ENCODE data around the gene IGF2R.

The IGF2R gene

GRCh38 chr6:160058603-160059215 is 89.8 kb downstream of the IGF2R start:
- no peak for FAIRE-seq
- TF ChIP-seq POLR2A (IDR thresholded peaks at IDR 0.05; ENCODE audit: low read depth, low read length), result no peak
- no peak for TF ChIP-seq POLR2AphosphoS5 (IDR thresholded peaks at IDR 0.05; ENCODE audit: low read depth, low read length)

GRCh38 chr6:160060221-160060620 is 91.3 kb downstream of the IGF2R start:
- FAIRE-seq, result no peak
- DNase-seq (ENCODE audit: insufficient read length), result no peak
- TF ChIP-seq POLR2A (IDR thresholded peaks at IDR 0.05; ENCODE audit: low read depth, low read length) (no peak), TAF1 (IDR thresholded peaks at IDR 0.05; ENCODE audit: borderline replicate concordance, low read depth, low read length) (no peak), POLR2AphosphoS5 (IDR thresholded peaks at IDR 0.05; ENCODE audit: low read depth, low read length) (no peak)

More at GRCh38 chr6:160058603-160059215, 89.8 kb downstream of the IGF2R start:
- DNase-seq (ENCODE audit: insufficient read length), result no peak

GRCh38 chr6:160060920-160061447 is 92.1 kb downstream of the IGF2R start:
- no peak for TF ChIP-seq POLR2AphosphoS5 (IDR thresholded peaks at IDR 0.05; ENCODE audit: low read depth, low read length)
- no peak for DNase-seq (ENCODE audit: insufficient read length)

DNA sequence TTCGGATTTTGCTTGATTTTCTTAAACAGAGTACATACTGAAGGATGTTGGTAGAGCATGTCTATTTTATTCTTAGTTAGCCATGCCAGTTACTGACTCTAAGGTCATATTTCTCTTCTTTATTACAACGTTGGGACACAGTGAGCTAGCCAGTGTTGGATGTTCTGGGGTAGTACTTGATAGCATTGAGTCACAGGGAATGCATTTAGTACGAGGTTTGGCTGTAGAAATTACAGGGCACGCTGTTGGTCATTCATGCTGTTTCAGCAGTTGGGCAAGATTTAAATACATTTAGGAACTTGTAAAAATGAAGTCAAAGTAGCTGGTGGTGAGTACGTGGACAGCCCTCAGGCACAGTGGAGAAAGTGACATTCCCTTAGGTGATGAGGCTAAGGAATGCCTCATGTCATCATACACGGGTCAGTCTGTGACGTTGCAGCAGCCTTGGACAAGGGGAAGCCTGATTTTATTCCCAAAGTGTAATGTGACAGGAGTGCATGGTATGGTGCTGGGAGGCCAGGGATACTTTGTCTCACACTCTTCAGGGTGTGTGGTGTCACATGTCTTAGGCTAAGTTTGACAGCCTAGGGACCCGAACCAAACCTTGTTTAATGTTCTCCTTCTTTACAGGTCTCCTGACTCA is 95.0 kb downstream of the IGF2R start:
- TF ChIP-seq POLR2AphosphoS5 (IDR thresholded peaks at IDR 0.05; ENCODE audit: low read depth, low read length) (no peak), POLR2A (IDR thresholded peaks at IDR 0.05; ENCODE audit: low read depth, low read length) (no peak)
- DNase-seq (ENCODE audit: insufficient read length) (no peak), FAIRE-seq (no peak)

More at GRCh38 chr6:160060920-160061447, 92.1 kb downstream of the IGF2R start:
- no peak for FAIRE-seq

DNA sequence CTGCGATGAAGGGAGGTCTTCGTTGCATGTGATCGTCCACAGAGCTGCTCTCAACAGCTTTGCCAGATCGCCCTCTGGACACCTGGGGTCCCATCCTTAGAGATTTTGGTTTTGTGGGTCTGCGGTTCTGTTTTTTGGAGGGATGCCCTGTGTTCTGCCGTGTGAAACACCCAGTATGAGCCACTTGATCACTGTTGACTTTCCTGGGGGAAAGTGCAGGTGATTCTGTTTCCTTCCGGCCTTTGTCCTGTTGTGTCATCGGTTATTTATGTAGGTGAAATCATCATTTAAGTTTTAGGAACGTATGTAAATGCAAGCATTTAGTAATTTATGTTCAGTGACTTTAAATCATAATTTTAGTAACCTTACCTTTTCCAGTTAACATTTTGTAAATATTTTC is 96.3 kb downstream of the IGF2R start:
- DNase-seq (ENCODE audit: insufficient read length) (no peak), FAIRE-seq (no peak)
- no peak for TF ChIP-seq POLR2A (IDR thresholded peaks at IDR 0.05; ENCODE audit: low read depth, low read length)
- TF ChIP-seq TAF1 (IDR thresholded peaks at IDR 0.05; ENCODE audit: borderline replicate concordance, low read depth, low read length), result no peak
- no peak for TF ChIP-seq POLR2AphosphoS5 (IDR thresholded peaks at IDR 0.05; ENCODE audit: low read depth, low read length)

GRCh38 chr6:160067564-160067963 is 98.7 kb downstream of the IGF2R start:
- TF ChIP-seq TAF1 (IDR thresholded peaks at IDR 0.05; ENCODE audit: borderline replicate concordance, low read depth, low read length) (no peak), POLR2A (IDR thresholded peaks at IDR 0.05; ENCODE audit: low read depth, low read length) (no peak), POLR2AphosphoS5 (IDR thresholded peaks at IDR 0.05; ENCODE audit: low read depth, low read length) (no peak)
- FAIRE-seq, result no peak
- no peak for DNase-seq (ENCODE audit: insufficient read length)

GRCh38 chr6:160068346-160068745 is 99.5 kb downstream of the IGF2R start:
- FAIRE-seq, result peak; percentile 67
- DNase-seq (ENCODE audit: insufficient read length), result no peak
- no peak for TF ChIP-seq POLR2AphosphoS5 (IDR thresholded peaks at IDR 0.05; ENCODE audit: low read depth, low read length)
- TF ChIP-seq TAF1 (IDR thresholded peaks at IDR 0.05; ENCODE audit: borderline replicate concordance, low read depth, low read length), result no peak
- no peak for TF ChIP-seq POLR2A (IDR thresholded peaks at IDR 0.05; ENCODE audit: low read depth, low read length)

GRCh38 chr6:160069050-160069454 is 100.2 kb downstream of the IGF2R start:
- DNase-seq (ENCODE audit: insufficient read length) (peak; percentile 36), FAIRE-seq (peak; percentile 89)
- TF ChIP-seq POLR2AphosphoS5 (IDR thresholded peaks at IDR 0.05; ENCODE audit: low read depth, low read length), result no peak

DNA sequence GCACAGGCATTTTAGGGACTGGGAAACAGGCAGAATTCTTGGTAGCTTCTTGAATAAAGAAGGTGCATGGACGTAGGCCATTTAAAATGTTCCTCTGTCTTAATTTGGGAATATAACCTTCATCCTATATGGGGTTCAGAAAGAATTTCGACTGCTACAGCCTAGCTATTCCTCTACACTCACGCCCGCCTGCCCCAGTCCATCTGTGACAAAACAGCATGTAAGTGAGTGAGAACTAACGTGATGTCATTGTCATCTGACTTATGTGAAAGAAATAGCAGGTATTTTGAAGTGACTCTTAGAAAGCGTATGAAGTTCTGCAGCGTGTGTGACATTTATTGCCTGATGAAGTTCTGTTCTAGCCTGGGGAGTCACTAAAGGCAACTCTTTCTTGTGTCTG is 100.6 kb downstream of the IGF2R start:
- FAIRE-seq, result no peak
- TF ChIP-seq TAF1 (IDR thresholded peaks at IDR 0.05; ENCODE audit: borderline replicate concordance, low read depth, low read length) (no peak), POLR2A (IDR thresholded peaks at IDR 0.05; ENCODE audit: low read depth, low read length) (no peak), POLR2AphosphoS5 (IDR thresholded peaks at IDR 0.05; ENCODE audit: low read depth, low read length) (no peak)

DNA sequence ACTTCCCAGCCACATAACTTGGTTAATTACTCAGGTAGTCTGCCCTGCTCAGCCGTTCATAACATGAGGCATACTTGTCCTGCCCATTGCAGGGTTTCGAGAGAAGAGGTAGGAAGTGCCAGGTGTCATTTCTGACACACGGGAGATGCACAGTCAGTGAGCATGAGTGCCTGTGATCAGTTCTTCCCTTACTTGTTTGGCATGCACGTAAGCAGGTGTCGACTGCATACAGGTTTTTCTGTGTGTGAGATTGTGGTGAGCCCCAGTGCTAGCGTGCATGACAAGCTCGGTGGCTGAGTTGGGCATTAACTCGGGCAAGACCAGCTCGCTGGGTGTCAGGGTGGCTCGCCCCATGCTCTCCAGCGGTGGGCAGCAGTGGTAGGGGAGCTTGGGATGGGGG is 101.5 kb downstream of the IGF2R start:
- no peak for TF ChIP-seq POLR2AphosphoS5 (IDR thresholded peaks at IDR 0.05; ENCODE audit: low read depth, low read length)
- no peak for TF ChIP-seq POLR2A (IDR thresholded peaks at IDR 0.05; ENCODE audit: low read depth, low read length)
- TF ChIP-seq TAF1 (IDR thresholded peaks at IDR 0.05; ENCODE audit: borderline replicate concordance, low read depth, low read length), result no peak
- DNase-seq (ENCODE audit: insufficient read length) (no peak), FAIRE-seq (no peak)

More for the DNA sequence above, 100.6 kb downstream of the IGF2R start:
- no peak for DNase-seq (ENCODE audit: insufficient read length)

GRCh38 chr6:160070831-160071230 is 101.9 kb downstream of the IGF2R start:
- FAIRE-seq (no peak), DNase-seq (ENCODE audit: insufficient read length) (no peak)
- TF ChIP-seq TAF1 (IDR thresholded peaks at IDR 0.05; ENCODE audit: borderline replicate concordance, low read depth, low read length) (no peak), POLR2AphosphoS5 (IDR thresholded peaks at IDR 0.05; ENCODE audit: low read depth, low read length) (no peak), POLR2A (IDR thresholded peaks at IDR 0.05; ENCODE audit: low read depth, low read length) (no peak)

Data from GM12892 (cell line).